Effector CD4-positive, alpha-beta T cell (primary cell): ENCODE measurements around the gene NCS1.

ENCODE experiments used
- DNase-seq: peaks from one replicate; pipeline ENCODE4 v3.0.0-alpha.2; 2020

Gene NCS1

DNA sequence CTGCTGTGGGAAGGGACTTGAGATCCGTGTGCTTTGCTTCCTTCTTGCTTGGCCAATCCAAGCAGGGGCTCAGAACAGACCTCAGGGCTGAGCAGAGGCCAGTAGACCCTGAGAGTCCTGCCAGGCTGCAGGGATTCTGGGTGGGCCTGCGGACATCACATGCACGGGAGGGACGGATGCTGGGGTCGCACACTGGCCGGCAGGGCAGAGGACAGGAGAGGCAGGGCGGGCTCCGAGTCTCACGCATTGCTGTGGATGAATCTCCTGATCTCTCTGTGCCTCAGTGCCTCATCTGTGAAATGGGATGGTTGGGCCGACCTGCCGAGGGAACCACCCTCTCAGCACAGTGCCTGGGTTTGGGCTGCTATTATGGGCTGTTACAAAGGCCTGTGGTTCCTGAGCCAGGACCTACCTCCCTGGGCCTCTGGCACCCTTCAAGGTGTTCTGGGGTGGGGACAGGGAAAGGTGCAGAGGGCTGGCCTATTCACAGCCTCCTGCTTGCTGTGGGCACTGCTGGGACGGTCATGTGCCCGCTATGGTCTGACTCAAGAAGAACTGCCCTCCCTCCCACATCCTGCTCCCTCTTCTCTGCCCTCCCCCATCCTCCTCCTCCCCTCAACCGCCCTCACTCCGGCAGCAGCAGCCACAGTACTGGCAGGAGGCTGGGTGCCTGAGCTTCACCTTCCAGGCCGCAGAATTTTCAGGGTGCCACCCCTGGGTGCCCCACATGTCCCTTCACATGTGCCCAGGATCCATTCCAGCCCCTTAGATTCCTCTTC, 43.3 kb downstream of the NCS1 start:
- no peak for DNase-seq

DNA sequence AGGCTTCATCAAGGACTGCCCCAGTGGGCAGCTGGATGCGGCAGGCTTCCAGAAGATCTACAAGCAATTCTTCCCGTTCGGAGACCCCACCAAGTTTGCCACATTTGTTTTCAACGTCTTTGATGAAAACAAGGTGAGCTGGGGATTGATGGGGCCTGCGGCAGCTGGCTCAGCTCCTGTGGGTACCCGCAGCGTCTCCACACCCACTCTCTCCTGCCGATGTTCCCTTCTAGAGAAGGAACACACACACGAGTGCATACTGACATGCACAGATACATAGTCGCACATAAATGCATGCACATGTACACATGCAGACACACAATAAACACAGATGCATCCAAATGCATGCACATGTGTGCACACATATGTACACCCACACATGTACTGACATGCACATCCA, 45.6 kb downstream of the NCS1 start:
- no peak for DNase-seq

DNA sequence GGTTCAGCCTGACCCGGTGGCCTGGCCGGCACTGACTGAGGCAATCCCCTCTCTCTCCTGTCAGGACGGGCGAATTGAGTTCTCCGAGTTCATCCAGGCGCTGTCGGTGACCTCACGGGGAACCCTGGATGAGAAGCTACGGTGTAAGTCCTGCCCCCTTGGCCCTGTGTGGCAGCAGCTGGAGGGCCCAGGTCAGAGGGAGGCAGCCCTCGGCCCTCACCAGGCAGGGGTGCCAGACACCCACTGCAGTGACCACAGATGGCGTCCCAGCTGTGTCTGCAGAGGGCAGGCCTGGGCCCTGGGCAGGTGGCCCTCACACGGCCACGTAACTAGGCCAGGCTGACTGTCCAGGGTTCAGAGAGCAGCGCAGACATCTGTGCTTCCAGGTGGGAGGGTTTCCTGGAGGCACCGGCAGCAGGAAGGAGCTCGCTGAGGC, 47.5 kb downstream of the NCS1 start:
- no peak for DNase-seq

DNA sequence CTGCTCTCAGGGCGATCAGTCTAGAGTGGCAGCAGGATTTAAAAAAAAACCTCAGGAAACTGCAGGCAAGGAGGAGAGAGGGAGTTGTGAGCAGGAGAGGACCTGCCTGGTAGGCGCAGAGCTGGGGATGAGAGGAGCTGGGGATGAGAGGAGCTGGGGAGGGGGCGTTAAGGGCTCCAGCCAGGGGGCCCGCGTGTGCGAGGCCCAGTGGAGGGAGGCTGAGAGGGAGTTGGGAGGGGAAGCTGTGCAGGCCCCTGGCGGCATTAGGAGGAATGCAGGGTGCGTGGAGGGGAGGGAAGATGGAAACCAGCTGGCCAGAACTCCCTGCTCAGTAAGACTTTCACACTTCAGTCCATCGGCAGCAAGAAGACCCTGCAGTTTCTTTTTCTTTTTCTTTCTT, 48.1 kb downstream of the NCS1 start:
- DNase-seq = no peak

DNA sequence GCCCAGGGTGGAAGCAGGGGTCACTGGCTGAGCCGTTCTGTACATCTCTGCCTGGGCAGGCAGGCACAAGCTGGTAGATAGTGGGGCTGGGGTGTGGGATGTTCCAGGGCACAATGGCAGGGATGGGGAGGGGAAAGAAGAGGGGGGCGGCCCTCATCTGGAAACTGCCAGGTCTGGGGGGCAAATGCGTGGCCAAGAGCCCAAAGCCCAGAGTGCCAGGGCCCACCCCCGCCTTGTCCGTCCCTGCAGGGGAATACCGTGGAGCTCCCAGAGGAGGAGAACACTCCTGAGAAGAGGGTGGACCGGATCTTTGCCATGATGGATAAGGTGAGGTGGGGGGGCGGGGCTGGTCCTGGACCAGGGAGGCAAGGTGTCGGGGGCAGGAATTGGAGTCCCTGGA, 50.6 kb downstream of the NCS1 start:
- DNase-seq = no peak

DNA sequence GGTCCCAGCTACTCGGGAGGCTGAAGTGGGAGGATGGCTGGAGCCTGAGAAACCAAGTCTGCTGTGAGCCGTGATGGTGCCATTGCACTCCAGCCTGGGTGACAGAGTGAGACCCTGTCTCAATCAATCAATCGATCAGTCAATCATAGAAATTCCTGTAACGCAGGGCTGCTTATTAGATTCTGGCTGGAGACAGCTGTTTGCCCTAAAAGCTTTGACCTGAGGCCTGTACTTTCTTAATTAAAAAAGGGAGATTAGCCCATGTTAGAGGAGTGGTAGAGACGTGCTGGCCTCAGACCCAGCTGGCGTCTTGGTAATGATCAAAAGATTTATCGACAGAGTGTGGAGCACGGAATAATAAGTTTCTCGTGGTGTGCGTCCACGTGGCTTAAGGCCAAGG, 52.9 kb downstream of the NCS1 start:
- no peak for DNase-seq

DNA sequence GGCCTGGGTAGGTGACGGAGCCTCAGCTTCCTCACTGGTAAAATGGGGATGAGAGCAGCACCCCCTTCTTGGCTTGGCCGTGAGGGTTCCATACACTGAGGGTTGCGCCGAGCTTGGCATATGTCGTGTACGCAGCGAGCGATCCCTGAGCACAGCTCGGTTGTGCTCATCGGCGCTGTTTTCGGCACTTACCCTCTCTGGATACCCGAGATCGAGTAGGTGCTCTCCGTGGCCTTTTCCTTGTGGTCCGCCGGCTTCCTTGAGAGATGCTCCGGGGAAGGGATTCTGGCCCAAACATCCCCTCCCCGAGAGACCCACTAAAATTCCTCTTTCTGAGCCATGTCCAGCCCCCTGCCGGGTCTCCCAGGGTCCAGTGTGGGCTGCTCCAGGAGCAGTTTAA, 53.4 kb downstream of the NCS1 start:
- no peak for DNase-seq

DNA sequence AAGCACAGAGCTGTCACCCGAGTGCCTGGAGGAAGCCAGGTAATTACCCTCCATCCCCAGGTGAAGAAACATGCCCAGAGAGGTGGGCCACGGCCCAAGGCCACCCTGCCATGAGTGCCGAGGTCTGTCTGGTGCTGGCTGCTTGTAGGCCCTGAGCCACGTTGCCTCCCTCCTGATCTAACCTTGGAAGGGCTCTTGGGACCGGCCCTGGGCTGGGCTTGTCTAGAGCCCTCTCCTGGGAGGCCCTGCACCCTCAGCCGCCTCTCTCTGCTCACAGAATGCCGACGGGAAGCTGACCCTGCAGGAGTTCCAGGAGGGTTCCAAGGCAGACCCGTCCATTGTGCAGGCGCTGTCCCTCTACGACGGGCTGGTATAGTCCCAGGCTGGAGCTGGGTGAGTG, 53.9 kb downstream of the NCS1 start:
- DNase-seq = no peak

DNA sequence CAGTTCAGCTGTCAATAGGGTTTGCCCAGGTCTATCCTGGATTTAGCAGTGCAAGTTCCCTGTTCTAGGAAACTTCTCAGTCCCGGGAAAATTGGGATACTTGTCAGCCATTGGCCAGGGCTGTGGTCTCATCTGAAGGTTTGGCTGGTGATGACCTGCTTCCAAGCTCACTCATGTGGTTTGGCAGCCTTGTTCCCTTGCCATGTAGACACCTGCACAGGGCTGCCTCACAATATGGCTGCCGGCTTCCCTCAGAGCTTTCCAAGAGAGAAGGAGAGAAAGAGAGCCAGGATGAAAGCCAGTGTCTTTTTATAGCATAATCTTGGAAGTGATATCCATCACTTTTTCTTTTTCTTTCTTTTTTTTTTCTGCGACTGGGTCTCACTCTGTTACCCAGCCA, 55.6 kb downstream of the NCS1 start:
- DNase-seq = no peak

DNA sequence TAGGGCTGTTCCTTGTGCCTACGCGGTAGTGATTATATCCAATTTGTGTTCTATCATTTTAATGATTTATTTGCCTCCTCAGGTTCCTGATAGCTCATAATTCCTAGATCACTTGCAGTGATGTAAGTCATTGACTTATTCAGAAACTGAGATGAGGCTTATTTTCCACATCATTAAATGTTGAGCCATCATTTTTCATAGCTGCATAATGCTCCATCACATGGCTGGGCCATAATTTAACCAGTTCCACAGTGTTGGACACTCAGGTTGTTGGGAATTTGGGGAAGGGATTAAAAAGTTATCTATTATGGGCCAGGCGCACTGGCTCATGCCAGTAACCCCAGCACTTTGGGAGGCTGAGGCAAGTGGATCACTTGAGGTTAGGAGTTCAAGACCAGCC, 57.6 kb downstream of the NCS1 start:
- DNase-seq = no peak

DNA sequence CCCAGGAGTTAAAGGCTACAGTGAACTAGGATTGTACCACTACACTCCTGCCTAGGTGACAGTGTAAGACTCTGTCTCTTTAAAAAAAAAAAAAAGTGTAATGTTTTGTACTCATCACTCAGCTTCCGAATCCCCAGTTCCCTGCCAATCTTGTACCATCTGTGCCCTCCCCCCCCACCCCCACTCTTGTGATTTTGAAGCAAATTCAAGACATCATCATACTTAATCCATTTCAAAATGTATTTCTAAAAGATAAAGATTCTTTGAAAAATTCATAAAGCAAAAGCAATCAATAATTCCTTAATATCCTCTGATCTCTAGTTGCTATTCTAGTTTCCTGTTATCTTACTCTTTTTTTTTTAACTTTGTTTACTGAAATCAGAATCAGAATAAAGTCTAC, 58.4 kb downstream of the NCS1 start:
- DNase-seq = no peak

DNA sequence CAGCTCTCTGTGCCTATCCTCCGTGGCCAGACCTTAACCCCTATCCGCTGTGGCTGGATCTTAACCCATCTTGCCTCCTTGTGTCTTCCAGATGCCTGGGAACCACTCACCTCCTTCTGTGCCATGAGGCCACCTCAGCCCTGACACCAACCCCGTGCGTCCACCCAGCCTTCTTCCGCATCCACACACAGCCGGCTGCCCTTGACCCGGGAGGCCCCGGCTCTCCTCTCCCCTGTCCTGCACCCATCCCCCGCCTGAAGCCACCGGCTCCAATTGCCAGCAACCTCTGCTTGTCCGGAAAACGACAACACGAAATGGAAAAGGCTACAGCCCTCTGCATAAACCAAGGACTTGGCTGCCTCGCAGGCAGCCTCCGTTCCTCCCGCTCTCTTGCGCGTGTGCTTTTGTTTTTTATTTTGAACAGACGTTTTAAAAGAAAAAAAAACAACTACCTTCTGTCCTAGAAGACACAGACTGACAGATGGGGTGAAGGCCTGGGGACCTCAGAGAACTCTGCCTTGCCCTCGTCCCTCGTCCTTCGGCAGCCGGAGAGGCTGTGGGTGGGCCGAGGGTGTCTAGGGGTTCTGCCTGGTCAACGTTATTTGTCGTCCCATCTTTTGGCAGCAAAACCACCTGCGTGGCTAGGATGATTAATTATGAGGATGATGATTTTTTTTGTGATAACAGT, 60.8 kb downstream of the NCS1 start:
- DNase-seq = no peak

DNA sequence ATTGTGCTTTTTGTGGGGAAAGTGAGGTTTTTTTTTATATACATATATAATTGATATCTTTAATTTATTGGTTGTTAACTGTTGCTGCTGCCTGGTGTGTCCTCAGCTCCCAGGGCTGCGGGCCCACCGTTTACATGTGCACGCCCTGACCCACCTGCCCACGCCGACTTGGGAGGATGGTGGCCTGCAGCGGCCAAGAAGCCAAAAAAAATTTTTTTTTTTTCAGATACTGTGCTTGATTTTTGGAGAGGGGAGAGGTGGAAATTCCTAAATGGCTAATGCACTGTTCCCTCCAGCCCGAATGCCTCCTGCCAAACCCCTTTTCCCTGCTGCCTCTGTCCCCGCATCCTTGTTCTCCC, 61.4 kb downstream of the NCS1 start:
- no peak for DNase-seq

DNA sequence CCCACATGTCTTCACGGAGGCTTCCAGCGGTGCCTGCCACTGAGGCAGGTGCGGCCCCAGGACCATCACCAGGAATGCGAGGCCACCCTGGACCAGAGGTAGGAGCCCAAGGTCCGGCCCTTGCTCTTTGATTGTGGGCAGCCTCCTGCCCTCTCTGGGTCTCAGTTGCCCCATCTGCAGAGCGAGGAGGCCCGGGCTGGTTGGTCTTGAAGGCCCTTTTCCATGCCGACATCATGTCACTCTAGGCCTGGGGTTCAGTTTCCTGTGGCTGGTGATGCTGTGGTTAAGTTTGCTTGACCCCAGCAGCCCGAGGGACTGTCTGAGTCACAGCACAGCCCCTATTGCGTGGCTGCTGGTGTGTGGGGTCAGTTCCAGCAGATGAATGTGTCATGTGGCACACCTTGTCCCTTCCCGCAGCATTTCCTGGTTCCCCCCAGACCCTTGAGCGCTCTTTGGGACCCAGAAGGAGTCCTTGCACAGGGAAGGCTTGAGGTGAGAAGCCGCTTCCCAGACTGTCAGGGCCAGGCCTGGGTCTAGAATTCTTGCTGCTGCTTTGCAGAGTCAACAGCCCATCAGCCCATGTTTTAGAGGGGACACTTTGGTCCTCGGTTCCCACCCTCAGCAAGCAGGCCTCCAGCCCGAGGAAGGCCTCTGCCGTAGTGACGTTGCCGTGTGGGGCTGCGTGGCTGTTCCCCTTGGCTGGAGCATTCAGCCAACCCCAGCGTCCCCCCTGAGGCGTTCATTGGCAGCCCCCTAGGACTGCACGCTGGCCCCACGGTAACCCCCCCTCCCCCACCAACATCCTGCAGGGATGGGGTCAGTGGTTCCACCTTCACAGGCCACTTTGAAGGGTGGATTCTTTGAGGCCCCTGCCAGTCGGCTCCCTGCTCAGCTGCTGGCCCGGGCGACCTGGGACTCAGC, 62.4 kb downstream of the NCS1 start:
- DNase-seq = no peak

DNA sequence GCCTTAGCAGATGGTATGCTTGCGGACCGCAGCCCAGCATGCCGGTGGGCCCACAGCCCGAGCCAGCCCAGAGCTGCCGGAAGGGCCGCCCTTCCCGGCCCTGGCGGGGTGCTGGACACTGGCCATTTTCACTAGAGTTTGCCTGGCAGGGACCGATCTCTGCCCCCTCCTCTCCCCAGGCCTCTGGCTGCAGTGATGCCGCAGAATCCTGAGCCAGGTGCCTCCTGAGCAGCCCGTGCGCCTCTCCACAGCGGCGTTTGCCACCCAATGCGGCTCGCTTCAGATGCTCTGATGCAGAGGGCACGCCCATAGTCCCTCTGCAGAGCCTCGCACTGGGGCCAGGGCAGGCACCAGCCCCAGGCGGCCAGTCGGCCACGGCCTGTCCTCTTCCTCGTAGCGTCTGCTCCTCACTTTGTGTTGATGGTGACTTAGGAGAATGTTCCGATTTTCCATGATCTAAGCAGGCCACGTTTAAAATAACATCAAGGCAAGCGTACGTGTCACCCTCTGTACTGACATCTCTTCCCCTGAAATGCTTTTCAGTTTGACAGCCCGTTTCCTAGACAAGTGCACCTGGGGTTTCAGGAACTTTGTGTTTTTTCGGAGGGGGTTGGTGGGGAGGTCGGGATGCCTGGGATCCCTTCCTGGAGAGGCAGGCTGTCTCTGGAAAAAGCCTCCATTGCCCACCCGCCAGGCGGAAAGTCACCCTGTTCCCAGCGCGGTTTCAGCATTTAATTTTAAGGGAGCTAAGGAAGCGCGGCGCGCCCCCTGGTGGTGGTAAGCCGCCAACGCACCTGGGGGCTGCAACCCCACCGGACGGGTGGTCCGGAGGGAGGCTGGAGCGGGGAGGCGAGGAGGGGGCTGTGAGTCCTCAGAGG, 63.6 kb downstream of the NCS1 start:
- DNase-seq = peak; percentile 57

DNA sequence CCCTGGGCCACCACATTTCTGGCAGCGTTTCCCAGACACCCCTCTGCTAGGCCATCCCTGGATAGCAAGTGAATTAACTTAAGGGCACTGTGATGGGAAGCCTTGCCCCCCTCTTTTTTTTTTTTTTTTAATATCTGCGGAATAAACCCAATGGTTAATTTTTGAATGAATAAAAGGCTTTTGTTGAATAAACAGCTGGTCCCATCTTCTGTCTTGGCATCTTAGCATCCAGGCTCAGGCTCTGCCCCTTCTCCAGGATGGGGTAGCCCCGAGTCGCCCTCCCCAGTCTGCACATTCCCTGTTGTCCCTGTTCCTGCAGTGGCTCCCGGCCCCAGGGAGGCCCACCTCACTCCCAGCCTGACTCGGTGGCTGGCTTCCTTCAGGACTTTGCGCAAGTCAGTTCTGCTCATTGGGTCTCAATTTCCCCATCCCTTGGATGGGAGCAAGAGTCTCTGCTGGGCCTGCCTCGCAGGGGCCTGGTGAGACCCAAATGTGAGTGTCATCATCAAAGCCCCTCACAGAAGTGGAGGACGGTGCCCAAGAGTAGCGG, 64.3 kb downstream of the NCS1 start:
- no peak for DNase-seq

DNA sequence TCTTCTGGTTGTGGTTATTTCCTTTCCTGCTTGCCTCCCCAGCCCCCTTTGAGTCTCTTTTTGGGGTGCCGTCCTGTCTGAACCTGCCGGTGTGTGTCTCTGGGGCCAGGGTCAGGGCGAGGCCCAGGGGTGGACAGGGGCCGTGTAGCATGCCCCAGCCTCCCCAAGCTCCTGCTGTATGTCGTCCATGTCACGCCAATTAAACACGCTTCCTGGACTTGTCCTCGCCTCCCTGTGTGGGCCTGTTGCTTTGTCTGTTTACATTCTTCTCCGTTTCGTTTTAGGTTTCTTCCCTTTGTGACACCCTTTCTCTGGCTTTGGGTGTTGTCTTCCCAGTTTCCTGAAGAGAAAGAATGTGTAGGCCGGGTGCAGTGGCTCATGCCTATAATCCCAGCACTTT, 64.9 kb downstream of the NCS1 start:
- no peak for DNase-seq

DNA sequence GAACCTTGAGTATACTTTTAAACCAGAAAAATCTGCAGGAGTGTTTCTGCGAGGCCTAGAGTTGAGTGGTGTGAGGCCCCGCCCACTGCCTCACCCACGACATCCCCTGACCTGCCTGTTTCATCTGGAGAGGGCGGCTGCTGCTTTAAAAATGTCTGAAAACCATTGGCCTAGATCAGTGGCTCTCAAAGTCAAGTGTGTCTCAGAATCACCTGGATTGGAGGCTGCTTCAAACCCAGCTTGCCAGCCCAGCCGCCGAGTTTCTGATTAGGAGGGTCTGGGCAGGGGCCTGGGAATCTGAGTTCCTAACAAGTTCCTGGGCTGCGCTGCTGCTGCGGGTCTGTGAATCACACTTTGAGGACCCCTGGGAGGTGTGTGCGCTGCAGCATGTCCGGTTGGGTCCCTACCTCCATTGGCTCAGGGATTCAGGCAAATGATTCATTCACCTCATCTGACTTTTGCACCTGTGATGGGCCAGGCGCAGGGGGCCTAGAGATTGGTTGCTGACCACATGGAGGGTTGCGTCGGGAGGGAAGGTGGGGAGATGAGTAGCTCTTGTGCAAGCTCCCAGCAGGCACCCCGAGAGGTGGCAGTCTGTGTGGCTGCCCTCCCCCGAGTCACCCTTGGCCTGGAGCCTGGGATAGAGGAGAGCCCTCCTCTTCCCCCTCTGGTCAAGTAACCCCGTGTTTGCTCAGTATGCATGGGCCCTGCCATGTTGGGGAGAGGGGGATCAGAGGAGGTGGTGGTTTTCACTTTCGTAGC, 65.7 kb downstream of the NCS1 start:
- DNase-seq = no peak

DNA sequence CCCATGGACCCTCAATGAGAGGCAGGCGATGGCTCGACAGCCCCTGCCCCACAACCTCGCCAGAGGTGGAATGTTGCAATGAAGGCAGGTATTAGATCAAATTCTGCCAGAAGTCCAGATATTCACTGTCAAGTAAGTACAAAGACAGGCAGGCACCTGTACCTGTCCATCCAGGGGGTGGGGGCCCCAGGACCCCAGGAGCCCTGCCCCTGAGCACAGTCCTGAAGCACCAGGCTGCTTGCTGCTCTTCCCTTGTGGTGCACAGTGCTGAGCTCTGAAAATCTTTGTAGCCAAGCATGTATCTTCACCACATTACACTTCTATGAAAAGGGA, 67.1 kb downstream of the NCS1 start:
- DNase-seq = no peak

DNA sequence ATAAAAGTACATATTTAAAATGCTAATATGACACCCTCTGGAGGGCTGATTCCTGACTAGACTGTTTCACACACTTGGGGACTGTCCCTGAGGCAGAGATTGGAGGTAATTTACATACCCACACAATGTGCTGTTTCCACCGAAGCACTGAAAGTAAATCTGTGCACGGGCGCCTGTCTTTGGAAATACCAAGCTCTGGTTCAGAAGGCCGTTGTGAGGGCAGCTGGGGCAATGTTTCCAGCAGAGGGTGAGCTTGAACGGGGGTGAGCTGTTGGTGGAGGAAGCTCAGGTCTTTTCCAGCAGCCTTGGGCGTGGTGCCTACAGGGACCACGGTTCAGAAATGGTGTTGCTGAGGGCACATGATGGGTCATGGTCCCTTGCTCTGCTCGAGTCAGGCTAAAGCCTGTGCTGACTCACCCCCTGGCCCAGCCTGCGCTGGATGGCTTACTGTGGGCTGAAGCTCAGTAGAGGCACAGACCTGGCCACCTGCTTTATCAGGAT, 67.6 kb downstream of the NCS1 start:
- no peak for DNase-seq

DNA sequence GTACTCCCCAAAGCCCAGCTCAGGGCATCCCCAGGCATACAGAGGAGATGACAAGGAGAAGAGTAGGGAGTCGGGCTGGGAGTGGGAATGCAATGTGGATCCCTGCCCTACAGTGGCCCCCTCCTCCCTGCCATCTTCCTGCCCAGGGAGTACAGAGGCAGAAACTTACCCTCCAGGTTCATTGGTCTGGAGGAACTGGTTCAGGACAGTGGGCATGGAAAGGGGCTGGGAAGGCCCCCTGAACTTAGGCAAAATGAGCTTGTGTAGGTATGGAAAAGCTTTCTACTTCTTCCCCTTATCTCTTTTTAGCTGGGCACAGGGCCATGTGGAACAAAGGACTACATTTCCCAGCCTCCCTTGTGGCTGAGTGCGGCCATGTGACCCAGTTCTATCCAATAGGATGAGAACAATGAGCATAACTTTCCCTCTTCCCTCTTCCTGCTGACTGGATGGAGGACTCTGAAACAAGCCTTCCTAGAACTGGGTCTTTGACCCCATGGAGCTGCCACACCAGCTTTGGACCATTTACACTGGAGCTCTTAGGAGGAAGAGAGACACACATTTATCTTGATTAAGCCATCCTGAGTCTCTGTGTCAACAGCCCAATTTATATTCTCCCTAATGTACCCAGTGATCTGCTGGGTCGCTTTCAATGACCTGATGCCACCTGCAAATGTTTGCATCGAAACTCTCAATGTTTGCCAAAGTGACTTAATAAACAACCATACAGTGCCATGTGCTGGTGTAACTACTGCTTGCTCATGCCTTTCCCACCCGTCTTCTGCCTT, 68.4 kb downstream of the NCS1 start:
- DNase-seq = peak; percentile 28
